Measurements from ENCODE around the gene TMEM176B. TPM values are rescaled to one million over a fixed set of nuclear protein-coding genes. Genes with fewer than 3 reads are reported as not detected.
A peak's percentile ranks its signal among the peaks of the same experiment; 100 is the strongest.

Gene TMEM176B
- total RNA-seq, 2 donors from 2014 or later = 32.9 to 36.3 TPM

DNA sequence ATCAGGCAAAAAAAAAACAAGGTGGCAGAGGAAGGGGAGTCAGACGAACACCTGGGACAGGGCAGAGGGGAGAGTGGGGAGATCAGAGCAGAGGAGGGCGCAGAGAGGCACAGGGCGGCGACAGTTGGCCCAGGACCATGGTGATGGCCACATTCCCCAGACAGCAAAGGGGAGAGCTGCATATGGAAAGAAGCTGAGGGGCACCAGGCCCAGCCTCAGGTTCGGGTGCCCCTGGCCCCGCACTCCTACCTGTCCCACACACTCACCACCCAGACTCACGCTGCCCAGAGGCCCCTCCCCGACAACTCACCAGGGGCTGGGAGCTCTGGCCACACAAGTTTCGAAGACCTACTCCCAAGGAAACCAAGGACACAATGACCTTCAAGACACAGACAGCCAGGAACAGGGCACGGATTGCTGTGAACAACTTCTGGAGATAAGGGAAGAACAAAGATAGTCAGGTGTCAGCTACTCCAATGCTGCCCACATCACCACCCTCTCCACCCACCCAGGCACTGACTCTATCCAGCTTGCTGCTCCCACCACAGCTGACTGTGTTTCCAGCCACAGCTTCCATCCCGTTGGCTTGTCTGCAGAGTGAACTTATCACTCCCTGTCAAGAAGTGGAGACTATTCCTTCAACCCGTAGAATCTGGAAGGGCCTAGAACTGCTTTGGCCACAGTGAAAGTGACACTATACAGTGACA lies 8.3 kb downstream of the TMEM176B start:
- no peak for TF ChIP-seq POLR2A (IDR thresholded peaks at IDR 0.05)
- WGBS, 2 donors = 76 to 80% methylated on average over 9 to 12 of the region's 12 CpGs
- intact Hi-C loops (cut with DNase I) = no loop called here
- no peak overlapping the region for H3K4me3 ChIP-seq
- DNase-seq (no peak), ATAC-seq (no peak)
- no peaks in the 10 kb centered on the region for H3K27me3 ChIP-seq
- H3K27ac ChIP-seq = no peak overlapping the region
- no peaks in the 10 kb centered on the region for H3K9me3 ChIP-seq
- peaks cover 13% of the 10 kb centered on the region for H3K4me1 ChIP-seq
- H3K36me3 ChIP-seq (replicated peaks in 1 of 2; ENCODE audit: insufficient read depth in 1 of 2, low read depth in 2 of 2) = no peaks in the 10 kb centered on the region

DNA sequence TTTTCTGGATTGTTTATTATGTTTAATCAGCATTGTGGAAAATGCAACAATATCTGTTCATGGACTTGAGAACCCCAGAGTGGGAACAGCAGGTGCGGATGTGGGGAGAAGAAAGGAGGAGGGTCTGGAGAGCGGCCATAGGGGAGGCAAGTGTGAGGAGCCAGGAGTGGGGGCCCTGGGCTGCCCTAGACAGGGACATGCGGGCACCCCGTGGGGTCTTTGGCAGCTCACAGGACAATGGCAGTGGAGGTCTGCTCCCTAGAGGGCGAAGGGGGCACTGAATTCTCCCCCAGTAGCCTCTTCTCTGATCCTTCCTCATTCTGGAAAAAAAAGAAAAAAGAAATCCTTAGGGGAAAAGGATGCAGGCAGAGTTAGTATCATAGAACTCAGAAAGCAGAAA lies 8.9 kb downstream of the TMEM176B start:
- H3K9me3 ChIP-seq = no peaks in the 10 kb centered on the region
- H3K36me3 ChIP-seq (replicated peaks in 1 of 2; ENCODE audit: insufficient read depth in 1 of 2, low read depth in 2 of 2) = no peaks in the 10 kb centered on the region
- ATAC-seq = no peak
- no peak overlapping the region for H3K27ac ChIP-seq
- no peaks in the 10 kb centered on the region for H3K27me3 ChIP-seq
- TF ChIP-seq, protein P1, sequence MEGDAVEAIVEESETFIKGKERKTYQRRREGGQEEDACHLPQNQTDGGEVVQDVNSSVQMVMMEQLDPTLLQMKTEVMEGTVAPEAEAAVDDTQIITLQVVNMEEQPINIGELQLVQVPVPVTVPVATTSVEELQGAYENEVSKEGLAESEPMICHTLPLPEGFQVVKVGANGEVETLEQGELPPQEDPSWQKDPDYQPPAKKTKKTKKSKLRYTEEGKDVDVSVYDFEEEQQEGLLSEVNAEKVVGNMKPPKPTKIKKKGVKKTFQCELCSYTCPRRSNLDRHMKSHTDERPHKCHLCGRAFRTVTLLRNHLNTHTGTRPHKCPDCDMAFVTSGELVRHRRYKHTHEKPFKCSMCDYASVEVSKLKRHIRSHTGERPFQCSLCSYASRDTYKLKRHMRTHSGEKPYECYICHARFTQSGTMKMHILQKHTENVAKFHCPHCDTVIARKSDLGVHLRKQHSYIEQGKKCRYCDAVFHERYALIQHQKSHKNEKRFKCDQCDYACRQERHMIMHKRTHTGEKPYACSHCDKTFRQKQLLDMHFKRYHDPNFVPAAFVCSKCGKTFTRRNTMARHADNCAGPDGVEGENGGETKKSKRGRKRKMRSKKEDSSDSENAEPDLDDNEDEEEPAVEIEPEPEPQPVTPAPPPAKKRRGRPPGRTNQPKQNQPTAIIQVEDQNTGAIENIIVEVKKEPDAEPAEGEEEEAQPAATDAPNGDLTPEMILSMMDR (IDR thresholded peaks at IDR 0.05) = no peak
- TF ChIP-seq POLR2A (IDR thresholded peaks at IDR 0.05) = no peak
- H3K4me3 ChIP-seq = no peak overlapping the region
- intact Hi-C loops (cut with DNase I) = no loop called here
- peaks cover 13% of the 10 kb centered on the region for H3K4me1 ChIP-seq
- 75 to 85% methylated on average over 5 of the region's 5 CpGs for WGBS, 2 donors
- no peak for DNase-seq

DNA sequence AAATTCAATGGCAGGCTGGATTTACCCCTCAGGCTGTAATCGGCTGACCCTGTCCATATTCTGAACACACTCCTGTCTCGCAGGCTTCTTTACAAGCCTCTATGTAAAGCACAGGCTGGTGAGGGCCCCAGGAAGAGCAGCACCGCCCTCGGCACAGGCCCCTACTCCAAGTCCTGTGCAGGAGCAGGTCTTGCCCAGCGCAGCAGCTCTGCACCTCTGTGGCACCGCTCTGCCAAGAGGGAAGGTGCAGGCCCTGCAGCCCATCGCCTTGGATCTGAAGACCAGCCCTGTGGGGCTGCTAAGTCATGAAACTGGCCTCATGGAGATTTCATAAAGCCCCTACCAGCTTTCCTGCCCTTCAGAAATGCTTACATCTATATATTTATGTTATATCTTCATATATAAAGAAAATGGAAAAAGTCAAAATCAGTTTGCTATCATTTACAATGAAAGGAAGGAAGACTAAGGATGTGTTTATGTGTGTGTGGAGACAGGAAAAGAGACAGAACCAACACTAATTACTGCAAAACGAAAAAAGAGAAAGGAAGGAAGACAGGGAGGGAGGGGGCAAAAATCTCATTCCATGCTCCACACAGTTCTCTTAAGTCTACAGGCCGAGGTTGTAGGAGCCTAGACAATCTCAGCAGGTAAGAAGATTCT lies 9.6 kb downstream of the TMEM176B start:
- Histone ChIP-seq H3K36me3 (replicated peaks in 1 of 2; ENCODE audit: insufficient read depth in 1 of 2, low read depth in 2 of 2) (no peaks in the 10 kb centered on the region), H3K4me1 (peaks cover 13% of the 10 kb centered on the region), H3K27me3 (no peaks in the 10 kb centered on the region), H3K27ac (no peak overlapping the region), H3K4me3 (no peak overlapping the region), H3K9me3 (no peaks in the 10 kb centered on the region)
- DNase-seq = no peak
- intact Hi-C loops (cut with DNase I) = no loop called here
- 80 to 83% methylated on average over 9 of the region's 9 CpGs for WGBS, 2 donors
- no peak for TF ChIP-seq POLR2A (IDR thresholded peaks at IDR 0.05)
- TF ChIP-seq, protein P1 (IDR thresholded peaks at IDR 0.05) = no peak
- no peak for ATAC-seq

DNA sequence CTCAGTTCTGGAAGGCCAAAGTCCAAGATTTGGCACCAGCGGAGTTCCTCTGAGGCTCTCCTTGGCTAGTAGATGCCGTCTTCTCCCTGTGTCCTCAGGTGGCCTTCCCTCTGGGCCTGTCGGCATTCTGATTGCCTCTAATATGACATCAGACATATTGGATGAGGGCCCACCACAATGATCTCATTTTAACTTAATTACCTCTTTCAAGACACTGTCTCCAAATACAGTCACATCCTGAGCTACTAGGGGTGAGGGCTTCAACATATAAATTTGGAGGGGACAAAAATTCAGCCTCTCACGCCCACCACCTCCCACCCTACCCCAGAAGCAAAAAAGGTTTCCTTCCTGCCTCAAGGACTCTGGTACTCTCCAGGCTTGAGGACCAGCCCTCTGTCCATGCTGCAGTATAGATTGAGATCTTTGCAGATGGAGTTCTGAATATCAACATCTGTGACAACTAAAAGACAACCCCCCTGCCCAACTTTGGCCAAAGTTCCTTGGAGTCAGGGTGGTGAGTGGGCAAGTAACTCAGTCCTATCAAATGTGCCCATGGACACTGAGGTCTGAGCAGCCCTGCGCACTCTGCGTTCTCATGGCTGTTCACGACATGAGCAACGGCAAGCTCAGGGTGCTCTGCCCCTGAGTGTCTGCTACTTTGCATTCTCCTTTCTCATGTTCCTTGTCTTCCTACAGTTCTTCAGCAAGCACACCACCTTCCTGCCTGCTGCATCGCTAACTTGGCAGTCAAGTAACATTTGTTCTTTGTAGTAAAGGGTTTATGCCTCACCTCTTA lies 11.5 kb downstream of the TMEM176B start:
- H3K27me3 ChIP-seq = no peaks in the 10 kb centered on the region
- 65 to 70% methylated on average over 9 of the region's 9 CpGs for WGBS, 2 donors
- H3K36me3 ChIP-seq (replicated peaks in 1 of 2; ENCODE audit: insufficient read depth in 1 of 2, low read depth in 2 of 2) = no peaks in the 10 kb centered on the region
- H3K27ac ChIP-seq = peak overlapping the region in 3 of 4 donors; percentile 7 to 48 (median 19)
- peak; percentile 56 for ATAC-seq
- peak in 3 of 4 donors; percentile 39 to 50 (median 40) for DNase-seq
- H3K4me1 ChIP-seq = peaks cover 25% of the 10 kb centered on the region
- TF ChIP-seq POLR2A (IDR thresholded peaks at IDR 0.05) = no peak
- TF ChIP-seq, protein P1 (IDR thresholded peaks at IDR 0.05) = no peak
- no peaks in the 10 kb centered on the region for H3K9me3 ChIP-seq
- no peak overlapping the region for H3K4me3 ChIP-seq
- intact Hi-C loops (cut with DNase I) = no loop called here
